GM18907 (cell line): ENCODE results near the gene ZNF646.

Source experiments
- ATAC-seq: cut with Tn5 transposase; IDR thresholded peaks from one replicate; pipeline ENCODE4 v1.9.1; 2021; ENCODE audit warnings: mild to moderate bottlenecking, moderate library complexity; ENCODE audit not compliant: unreplicated experiment

The ZNF646 gene

DNA sequence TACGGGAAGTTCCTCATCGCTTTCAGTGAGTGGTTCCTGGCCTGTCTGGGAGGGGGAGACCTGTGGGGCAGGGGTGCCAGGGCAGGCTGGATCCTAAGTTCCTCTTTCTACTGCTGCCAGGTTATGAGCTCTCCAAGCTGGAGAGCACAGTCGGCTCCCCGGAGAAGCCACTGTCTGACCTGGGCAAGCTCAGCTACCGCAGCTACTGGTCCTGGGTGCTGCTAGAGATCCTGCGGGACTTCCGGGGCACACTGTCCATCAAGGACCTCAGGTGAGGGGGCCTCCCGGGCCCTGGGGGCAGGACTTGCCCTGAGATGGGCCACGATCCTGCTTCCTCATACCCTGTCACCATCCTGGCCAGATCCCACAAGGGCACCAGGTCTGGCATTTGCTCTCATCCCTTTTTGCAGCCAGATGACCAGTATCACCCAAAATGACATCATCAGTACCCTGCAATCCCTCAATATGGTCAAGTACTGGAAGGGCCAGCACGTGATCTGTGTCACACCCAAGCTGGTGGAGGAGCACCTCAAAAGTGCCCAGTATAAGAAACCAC lies 56.2 kb downstream of the ZNF646 start:
- no peak for ATAC-seq

GRCh38 chr16:31130899-31131298 lies 56.7 kb downstream of the ZNF646 start:
- ATAC-seq = no peak

- ATAC-seq = no peak
Measured at GRCh38 chr16:31131416-31131815, 57.2 kb downstream of the ZNF646 start.

DNA sequence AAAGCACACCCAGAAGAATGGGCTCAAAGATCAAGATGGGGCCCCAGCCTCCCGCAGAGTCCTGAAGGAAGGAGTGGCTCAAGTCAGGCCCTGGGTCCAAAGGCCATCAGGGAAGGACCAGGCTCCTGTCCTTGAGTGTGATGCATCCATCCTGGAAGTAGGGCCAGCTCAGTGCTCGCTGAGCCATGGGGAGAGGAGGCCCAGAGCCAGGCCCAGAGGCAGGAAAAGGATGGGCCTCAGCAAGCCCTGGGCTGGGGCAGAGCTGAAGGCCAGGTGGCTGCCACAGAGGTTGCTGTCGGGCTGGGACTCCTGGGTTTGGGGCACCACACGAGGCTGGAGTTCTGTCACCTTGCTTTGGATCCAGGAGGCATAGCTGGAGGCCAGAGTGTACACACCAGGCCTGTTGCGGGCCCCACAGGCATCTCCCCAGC lies 57.6 kb downstream of the ZNF646 start:
- no peak for ATAC-seq

GRCh38 chr16:31132303-31132979 lies 58.2 kb downstream of the ZNF646 start:
- no peak for ATAC-seq

DNA sequence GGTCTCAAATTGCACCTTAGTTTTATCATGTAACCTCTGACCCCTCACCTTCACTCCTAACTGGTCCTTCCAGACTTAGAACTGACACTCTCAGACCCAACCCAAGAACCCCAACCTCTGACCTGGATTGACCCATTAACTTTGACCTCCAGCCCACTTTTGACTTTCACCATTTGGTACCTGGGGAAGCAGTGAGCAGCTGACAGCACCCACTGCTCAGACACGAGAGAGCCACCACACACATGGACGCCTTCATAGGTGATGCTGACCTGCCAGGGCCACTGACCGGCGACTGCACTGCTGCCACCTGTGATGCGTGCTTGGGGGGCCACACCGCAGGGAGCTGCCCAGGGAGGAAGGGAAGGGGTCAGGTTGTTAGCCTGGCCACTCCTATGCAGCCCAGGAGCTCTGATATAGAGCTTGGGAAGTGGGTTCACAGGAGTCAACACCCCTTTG lies 58.9 kb downstream of the ZNF646 start:
- no peak for ATAC-seq
